GM21390 (cell line): ENCODE measurements around the gene UAP1L1.

ENCODE experiments used
- ATAC-seq: cut with Tn5 transposase; IDR thresholded peaks from one replicate; pipeline ENCODE4 v1.9.1; 2021; ENCODE audit not compliant: unreplicated experiment

Gene UAP1L1

GRCh38 chr9:137040568-137040967, 36.7 kb upstream of the UAP1L1 start:
- ATAC-seq: no peak

GRCh38 chr9:137041124-137041523, 36.2 kb upstream of the UAP1L1 start:
- no peak for ATAC-seq

- no peak for ATAC-seq
These were observed 34.3 kb upstream of the UAP1L1 start for GRCh38 chr9:137042751-137043727.

- no peak for ATAC-seq
These were observed 33.3 kb upstream of the UAP1L1 start for GRCh38 chr9:137044037-137044436.

- ATAC-seq: no peak
These were observed 32.7 kb upstream of the UAP1L1 start for GRCh38 chr9:137044502-137045177.

- no peak for ATAC-seq
These were observed 31.8 kb upstream of the UAP1L1 start for GRCh38 chr9:137045294-137046087.

GRCh38 chr9:137046088-137046787, 31.1 kb upstream of the UAP1L1 start, which contains the start of gene NPDC1:
Gene NPDC1 (minus strand): TSS chr9:137046177. CDS start chr9:137045989, 188 bp downstream.
- ATAC-seq: no peak

- ATAC-seq: no peak
These were observed 28.4 kb upstream of the UAP1L1 start for GRCh38 chr9:137048655-137049543.

- ATAC-seq: no peak
These were observed 27.5 kb upstream of the UAP1L1 start for GRCh38 chr9:137049544-137050449.

GRCh38 chr9:137050570-137050969, 26.7 kb upstream of the UAP1L1 start:
- no peak for ATAC-seq

GRCh38 chr9:137051145-137051724, 26.1 kb upstream of the UAP1L1 start:
- ATAC-seq: no peak

GRCh38 chr9:137052293-137052692, 25.0 kb upstream of the UAP1L1 start:
- ATAC-seq: no peak

- ATAC-seq: no peak
These were observed 24.0 kb upstream of the UAP1L1 start for GRCh38 chr9:137052998-137053943.

- no peak for ATAC-seq
These were observed 23.1 kb upstream of the UAP1L1 start, which contains the start of gene ENTPD2 for GRCh38 chr9:137053944-137054931. Gene ENTPD2 (minus strand): TSS chr9:137054061. CDS start chr9:137053997, 64 bp downstream.

- no peak for ATAC-seq
These were observed 22.4 kb upstream of the UAP1L1 start for GRCh38 chr9:137054932-137055384.
